H1 (cell line): ENCODE data around the gene S1PR1. TPM values are rescaled to one million over a fixed set of nuclear protein-coding genes. Genes with fewer than 3 reads are reported as not detected.

ENCODE experiments used
- BRCA1 ChIP-seq: IDR thresholded peaks from 2 replicates; pipeline ENCODE4 v1.6.1; 2012; ENCODE audit warnings: low read depth, low read length, improper control_type of control experiment
- CHD1 ChIP-seq: IDR thresholded peaks from 2 replicates; pipeline ENCODE4 v1.6.1; 2012; ENCODE audit warnings: low read depth, low read length, improper control_type of control experiment
- CHD2 ChIP-seq: IDR thresholded peaks from 2 replicates; pipeline ENCODE4 v1.6.1; 2012; ENCODE audit warnings: low read length, improper control_type of control experiment
- EGR1 ChIP-seq: IDR thresholded peaks from 2 replicates; pipeline ENCODE4 v1.6.1; 2011; ENCODE audit warnings: low read depth, low read length, borderline replicate concordance
- RFX5 ChIP-seq: IDR thresholded peaks from 2 replicates; pipeline ENCODE4 v1.6.1; 2011; ENCODE audit warnings: low read depth, low read length, improper control_type of control experiment, borderline replicate concordance
- TBP ChIP-seq: IDR thresholded peaks from 2 replicates; pipeline ENCODE4 v1.6.1; 2011; ENCODE audit warnings: low read depth, low read length, improper control_type of control experiment
- YY1 ChIP-seq: IDR thresholded peaks from 2 replicates; pipeline ENCODE4 v1.6.1; 2011; ENCODE audit warnings: low read depth, mild to moderate bottlenecking, low read length
- polyA plus RNA-seq, 7 experiments: library from polyadenylated mRNA; depleted of rRNA in 3 of 7; stranded (reverse) in 5 of 7; unstranded in 2 of 7; fragments of >200 nt in 5 of 7; fragments of 200-250 nt in 2 of 7; gene quantifications; 1 replicate in 5 of 7; 2 replicates in 1 of 7; 4 replicates in 1 of 7; pipeline versions ENCODE4 v1.2.1 to v1.2.3, GENCODE V29; 2011 to 2013; ENCODE audit warnings: missing spikeins in 2 of 7, mixed read lengths in 2 of 7
- total RNA-seq: library from RNA; stranded (reverse); fragmentation: NEBNext Ultra II Directional; extraction: Animal tissue kit (Norgen Biotek cat#: 25700); gene quantifications from 2 replicates; pipeline ENCODE4 v1.2.1, GENCODE V29; 2021

S1PR1 gene
- total and polyA plus RNA-seq, 2 of the 8 experiments (the other 6 are each of a cell fraction or from before 2014, with no cell fraction given), result 3.5 to 5.5 TPM

GRCh38 chr1:101240041-101240430 lies 3.2 kb downstream of the S1PR1 start (continued):
- TF ChIP-seq BRCA1 (no peak), RFX5 (no peak), CHD2 (no peak), TBP (no peak), CHD1 (no peak), EGR1 (no peak), YY1 (no peak)
